H9 (cell line): ENCODE results near the gene MYO15B. TPM values are rescaled to one million over a fixed set of nuclear protein-coding genes. Genes with fewer than 3 reads are reported as not detected.

Source experiments
- DNase-seq: peaks from one replicate; pipeline ENCODE4 v3.0.0-alpha.2; 2017
- H2AFZ ChIP-seq: one replicate; pipeline ENCODE4 v1.6.1; 2013; ENCODE audit warnings: mild to moderate bottlenecking, low read length, control low read depth, moderate library complexity
- H2AK5ac ChIP-seq: 2 replicates; pipeline ENCODE4 v1.6.1; 2013; ENCODE audit warnings: low read length, control low read depth, mixed read lengths; ENCODE audit not compliant: insufficient read length
- H2BK120ac ChIP-seq: one replicate; pipeline ENCODE4 v1.6.1; 2013; ENCODE audit warnings: low read depth, mild to moderate bottlenecking, low read length, control low read depth, inconsistent platforms; ENCODE audit not compliant: poor library complexity, severe bottlenecking
- H2BK12ac ChIP-seq: 2 replicates; pipeline ENCODE4 v1.6.1; 2013; ENCODE audit warnings: low read length, control low read depth, mixed read lengths, low read depth; ENCODE audit not compliant: insufficient read length
- H2BK15ac ChIP-seq: 2 replicates; pipeline ENCODE4 v1.6.1; 2013; ENCODE audit warnings: low read depth, low read length, control low read depth
- H2BK20ac ChIP-seq: one replicate; pipeline ENCODE4 v1.6.1; 2013; ENCODE audit warnings: low read depth, mild to moderate bottlenecking, low read length, control low read depth, inconsistent platforms; ENCODE audit not compliant: poor library complexity, severe bottlenecking
- H2BK5ac ChIP-seq: 2 replicates; pipeline ENCODE4 v1.6.1; 2013; ENCODE audit warnings: low read length, control low read depth, mixed read lengths; ENCODE audit not compliant: insufficient read length
- H3K14ac ChIP-seq: 2 replicates; pipeline ENCODE4 v1.6.1; 2013; ENCODE audit warnings: low read length, control low read depth; ENCODE audit not compliant: insufficient read depth
- H3K18ac ChIP-seq: 2 replicates; pipeline ENCODE4 v1.6.1; 2013; ENCODE audit warnings: low read depth, mild to moderate bottlenecking, mixed read lengths, low read length, control low read depth; ENCODE audit not compliant: insufficient read length
- H3K23ac ChIP-seq: 2 replicates; pipeline ENCODE4 v1.6.1; 2013; ENCODE audit warnings: low read length, control low read depth, mixed read lengths, low read depth; ENCODE audit not compliant: insufficient read length
- H3K23me2 ChIP-seq: 2 replicates; pipeline ENCODE4 v1.6.1; 2013; ENCODE audit warnings: low read depth, mild to moderate bottlenecking, mixed read lengths, low read length, control low read depth; ENCODE audit not compliant: insufficient read length, poor library complexity, severe bottlenecking
- H3K27ac ChIP-seq: 2 replicates; pipeline ENCODE4 v1.5.1; 2013; ENCODE audit warnings: low read length, control low read depth, mixed read lengths, low read depth; ENCODE audit not compliant: insufficient read length
- H3K27me3 ChIP-seq: 2 replicates; pipeline ENCODE4 v1.6.1; 2013; ENCODE audit warnings: low read length, control low read depth, inconsistent platforms; ENCODE audit not compliant: insufficient read depth
- H3K4ac ChIP-seq: 2 replicates; pipeline ENCODE4 v1.6.1; 2013; ENCODE audit warnings: low read depth, mild to moderate bottlenecking, control low read depth, inconsistent platforms, low read length, moderate library complexity
- H3K4me1 ChIP-seq: 2 replicates; pipeline ENCODE4 v1.6.1; 2013; ENCODE audit warnings: low read length, control low read depth, inconsistent platforms; ENCODE audit not compliant: insufficient read depth
- H3K4me2 ChIP-seq: 2 replicates; pipeline ENCODE4 v1.6.1; 2013; ENCODE audit warnings: low read length, control low read depth, mixed read lengths; ENCODE audit not compliant: insufficient read length, insufficient read depth
- H3K56ac ChIP-seq: 2 replicates; pipeline ENCODE4 v1.6.1; 2013; ENCODE audit warnings: low read depth, mild to moderate bottlenecking, mixed read lengths, low read length, control low read depth; ENCODE audit not compliant: insufficient read length
- H3K79me1 ChIP-seq: 2 replicates; pipeline ENCODE4 v1.6.1; 2013; ENCODE audit warnings: low read depth, mild to moderate bottlenecking, moderate library complexity, low read length, control low read depth, inconsistent platforms; ENCODE audit not compliant: insufficient read depth, poor library complexity, severe bottlenecking
- H3K79me2 ChIP-seq: 2 replicates; pipeline ENCODE4 v1.6.1; 2013; ENCODE audit warnings: low read length, control low read depth, inconsistent platforms; ENCODE audit not compliant: insufficient read depth
- H3K9ac ChIP-seq: 2 replicates; pipeline ENCODE4 v1.6.1; 2013; ENCODE audit warnings: low read length, control low read depth, mixed read lengths; ENCODE audit not compliant: insufficient read length; ENCODE audit errors: extremely low read depth
- H3K9me3 ChIP-seq: one replicate; pipeline ENCODE4 v1.6.1; 2013; ENCODE audit warnings: low read depth, low read length, inconsistent platforms; ENCODE audit not compliant: control insufficient read depth
- H3T11ph ChIP-seq: one replicate; pipeline ENCODE4 v1.6.1; 2013; ENCODE audit warnings: mild to moderate bottlenecking, low read length, control low read depth, inconsistent platforms
- H4K20me1 ChIP-seq: one replicate; pipeline ENCODE4 v1.6.1; 2013; ENCODE audit not compliant: control insufficient read depth, insufficient read length, insufficient read depth
- H4K5ac ChIP-seq: 2 replicates; pipeline ENCODE4 v1.6.1; 2013; ENCODE audit warnings: low read depth, mild to moderate bottlenecking, mixed read lengths, low read length, control low read depth; ENCODE audit not compliant: insufficient read length
- H4K8ac ChIP-seq: replicated peaks from 2 replicates; pipeline ENCODE4 v1.6.1; 2013; ENCODE audit warnings: low read length, control low read depth, mixed read lengths, low read depth; ENCODE audit not compliant: insufficient read length
- H4K91ac ChIP-seq: 2 replicates; pipeline ENCODE4 v1.6.1; 2013; ENCODE audit warnings: low read depth, mild to moderate bottlenecking, moderate library complexity, mixed read lengths, low read length, control low read depth; ENCODE audit not compliant: insufficient read length
- H3K27ac Mint-ChIP-seq, 3 experiments: 2 replicates in 2 of 3; 3 replicates in 1 of 3; pipeline ENCODE4 v1.8.0; 2020 to 2021; ENCODE audit warnings: mixed read lengths in 3 of 3, mild to moderate bottlenecking in 1 of 3, moderate library complexity in 1 of 3
- H3K27me3 Mint-ChIP-seq: 2 replicates; pipeline ENCODE4 v1.8.0; 2021; ENCODE audit warnings: low read depth, mild to moderate bottlenecking, moderate library complexity, mixed read lengths
- H3K36me3 Mint-ChIP-seq, 3 experiments: 2 replicates in 2 of 3; 3 replicates in 1 of 3; pipeline ENCODE4 v1.8.0; 2020 to 2021; ENCODE audit warnings: low read depth in 3 of 3, mixed read lengths in 3 of 3; ENCODE audit not compliant: insufficient read depth in 1 of 3
- H3K4me1 Mint-ChIP-seq, 2 experiments: 2 replicates each; pipeline ENCODE4 v1.8.0; 2020; ENCODE audit warnings: mixed read lengths in 2 of 2
- H3K4me3 Mint-ChIP-seq, 2 experiments: 2 replicates in 1 of 2; 3 replicates in 1 of 2; pipeline ENCODE4 v1.8.0; 2020 to 2021; ENCODE audit warnings: mild to moderate bottlenecking in 2 of 2, mixed read lengths in 2 of 2, moderate library complexity in 1 of 2
- H3K9me3 Mint-ChIP-seq, 2 experiments: 2 replicates in 1 of 2; 3 replicates in 1 of 2; pipeline ENCODE4 v1.8.0; 2020; ENCODE audit warnings: mild to moderate bottlenecking in 2 of 2, mixed read lengths in 2 of 2, moderate library complexity in 1 of 2
- WGBS: extraction: QIAGEN DNeasy Blood & Tissue Kit; methylation state at CpG from one replicate; pipeline ENCODE4 v1.1.7; 2013; ENCODE audit warnings: missing lambda C conversion rate, low lambda C conversion rate, mixed read lengths; ENCODE audit not compliant: insufficient read length; ENCODE audit errors: extremely low coverage; 5-methylcytosine and 5-hydroxymethylcytosine counted together
- total RNA-seq: library from RNA; stranded (reverse); gene quantifications from 2 replicates; pipeline ENCODE4 v1.2.1, GENCODE V29; 2021
- TF ChIP-seq, protein P1 (sequence below): fragments of 200-600 bp; sonication (generic); conservative IDR thresholded peaks from 3 replicates; pipeline ENCODE4 v1.8.0; 2021; ENCODE audit warnings: antibody characterized with exemption, mild to moderate bottlenecking

MYO15B gene
- total RNA-seq, 1 experiment from 2014 or later, result 41.9 TPM

DNA sequence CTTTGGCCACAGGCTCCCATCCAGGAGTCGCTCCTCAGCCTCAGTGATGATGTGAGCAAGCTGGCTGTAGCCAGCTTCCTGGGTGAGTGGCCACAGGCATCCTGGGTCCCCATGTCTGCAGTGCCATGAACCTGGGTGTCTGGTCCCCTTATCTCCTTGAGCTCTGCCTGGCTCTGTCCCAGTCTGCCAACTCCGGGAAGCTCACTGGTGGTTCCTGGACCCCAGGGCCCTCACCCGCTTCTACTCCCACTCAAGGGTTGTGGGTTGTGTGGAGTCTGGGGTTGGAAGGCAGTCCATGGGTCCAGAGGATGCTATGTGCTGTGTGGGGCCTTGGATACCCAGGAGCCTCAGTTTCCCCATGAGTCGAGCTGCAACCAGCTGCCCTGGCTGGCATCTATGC, 33.9 kb downstream of the MYO15B start:
- no peaks in the 10 kb centered on the region for H3K4me1 ChIP-seq
- no peak for DNase-seq
- H3K56ac ChIP-seq, result no peak overlapping the region
- no peaks in the 10 kb centered on the region for H3K23me2 ChIP-seq
- H3K27me3 ChIP-seq, result no peaks in the 10 kb centered on the region; the same call in 1 of the 2 replicates
- TF ChIP-seq, protein P1, sequence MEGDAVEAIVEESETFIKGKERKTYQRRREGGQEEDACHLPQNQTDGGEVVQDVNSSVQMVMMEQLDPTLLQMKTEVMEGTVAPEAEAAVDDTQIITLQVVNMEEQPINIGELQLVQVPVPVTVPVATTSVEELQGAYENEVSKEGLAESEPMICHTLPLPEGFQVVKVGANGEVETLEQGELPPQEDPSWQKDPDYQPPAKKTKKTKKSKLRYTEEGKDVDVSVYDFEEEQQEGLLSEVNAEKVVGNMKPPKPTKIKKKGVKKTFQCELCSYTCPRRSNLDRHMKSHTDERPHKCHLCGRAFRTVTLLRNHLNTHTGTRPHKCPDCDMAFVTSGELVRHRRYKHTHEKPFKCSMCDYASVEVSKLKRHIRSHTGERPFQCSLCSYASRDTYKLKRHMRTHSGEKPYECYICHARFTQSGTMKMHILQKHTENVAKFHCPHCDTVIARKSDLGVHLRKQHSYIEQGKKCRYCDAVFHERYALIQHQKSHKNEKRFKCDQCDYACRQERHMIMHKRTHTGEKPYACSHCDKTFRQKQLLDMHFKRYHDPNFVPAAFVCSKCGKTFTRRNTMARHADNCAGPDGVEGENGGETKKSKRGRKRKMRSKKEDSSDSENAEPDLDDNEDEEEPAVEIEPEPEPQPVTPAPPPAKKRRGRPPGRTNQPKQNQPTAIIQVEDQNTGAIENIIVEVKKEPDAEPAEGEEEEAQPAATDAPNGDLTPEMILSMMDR, result no peak
- H2AK5ac ChIP-seq, result no peak overlapping the region
- Mint-ChIP-seq H3K4me1 (peaks cover 0 to 5% of the 10 kb centered on the region in 2 experiments; a peak in 1 of 4 replicates), H3K36me3 (no peaks in the 10 kb centered on the region), H3K27me3 (peaks cover 8% of the 10 kb centered on the region), H3K4me3 (no peak overlapping the region; a peak in 1 of 5 replicates), H3K9me3 (no peaks in the 10 kb centered on the region), H3K27ac (no peak overlapping the region)
- H2BK120ac ChIP-seq, result no peak overlapping the region
- no peak overlapping the region for H3K9ac ChIP-seq
- H3K23ac ChIP-seq, result no peak overlapping the region
- no peak overlapping the region for H3K27ac ChIP-seq
- H4K91ac ChIP-seq, result no peak overlapping the region
- no peak overlapping the region for H3K18ac ChIP-seq
- H3K14ac ChIP-seq, result no peak overlapping the region
- no peaks in the 10 kb centered on the region for H3K9me3 ChIP-seq
- H2BK5ac ChIP-seq, result no peak overlapping the region
- no peak overlapping the region for H2BK12ac ChIP-seq
- H3K79me1 ChIP-seq, result no peaks in the 10 kb centered on the region
- no peak overlapping the region for H2AFZ ChIP-seq
- no peak overlapping the region for H3K4ac ChIP-seq
- H3T11ph ChIP-seq, result no peak overlapping the region
- no peak overlapping the region for H3K4me2 ChIP-seq
- no peak overlapping the region for H4K8ac ChIP-seq
- no peaks in the 10 kb centered on the region for H4K20me1 ChIP-seq
- H2BK20ac ChIP-seq, result no peak overlapping the region
- no peak overlapping the region for H4K5ac ChIP-seq
- H2BK15ac ChIP-seq, result no peak overlapping the region
- H3K79me2 ChIP-seq, result no peaks in the 10 kb centered on the region
- WGBS, result no CpG with 5 or more reads among the region's 4 CpGs
